SK-N-SH (cell line): ENCODE results near the gene SNCG. TPM values are rescaled to one million over a fixed set of nuclear protein-coding genes. Genes with fewer than 3 reads are reported as not detected.

Source experiments
- CTCF ChIA-PET: fragments of 300-600, 350-600 bp; formaldehyde crosslinking; extraction: SDS; loops from one replicate; lab custom pipeline; 2021; lab: Yijun Ruan, JAX
- POLR2A ChIA-PET: fragments of 350-600 bp; sonication (Branson Sonifier 250); formaldehyde crosslinking; extraction: SDS; loops from one replicate; lab custom pipeline; 2020; ENCODE audit warnings: antibody characterized with exemption, inconsistent platforms; lab: Yijun Ruan, JAX
- DNase-seq: peaks from one replicate; pipeline ENCODE4 v3.0.0; 2012
- H2AFZ ChIP-seq: fragments of 200-600 bp; sonication (generic); 2 replicates; pipeline ENCODE4 v1.8.1; 2016; ENCODE audit warnings: antibody characterized with exemption, mild to moderate bottlenecking, low read depth
- H3F3A ChIP-seq: fragments of 200-600 bp; sonication (generic); replicated peaks from 2 replicates; pipeline ENCODE3; 2016; ENCODE audit warnings: antibody characterized with exemption, mild to moderate bottlenecking; ENCODE audit not compliant: insufficient read depth
- H3K27ac ChIP-seq, 2 experiments: fragments of 200-500 bp in 1 of 2; fragments of 200-600 bp in 1 of 2; sonication (Bioruptor generic) in 1 of 2; sonication (generic), shearing (Covaris generic) in 1 of 2; 2 replicates each; pipeline versions ENCODE4 v1.5.1 to v1.6.1; 2014 to 2016; ENCODE audit warnings: low read depth in 2 of 2, inconsistent platforms in 1 of 2, low read length in 1 of 2, mild to moderate bottlenecking in 1 of 2, mixed read lengths in 1 of 2
- H3K27me3 ChIP-seq: fragments of 200-600 bp; sonication (generic), shearing (Covaris generic); 2 replicates; pipeline ENCODE4 v1.6.1; 2016; ENCODE audit warnings: mixed run types; ENCODE audit not compliant: insufficient read depth
- H3K36me3 ChIP-seq, 2 experiments: fragments of 200-500 bp in 1 of 2; fragments of 200-600 bp in 1 of 2; sonication (Bioruptor generic) in 1 of 2; sonication (generic) in 1 of 2; replicated peaks in 1 of 2; 2 replicates each; pipeline versions ENCODE3 to v1.5.1; 2014 to 2016; ENCODE audit warnings: low read length in 1 of 2, mild to moderate bottlenecking in 1 of 2; ENCODE audit not compliant: insufficient read depth in 2 of 2, control insufficient read depth in 1 of 2
- H3K4me1 ChIP-seq, 2 experiments: fragments of 200-500 bp in 1 of 2; fragments of 200-600 bp in 1 of 2; sonication (Bioruptor generic) in 1 of 2; sonication (generic), shearing (Covaris generic) in 1 of 2; 2 replicates each; pipeline versions ENCODE4 v1.5.1 to v1.6.1; 2014 to 2016; ENCODE audit warnings: low read depth in 1 of 2, low read length in 1 of 2, mixed run types in 1 of 2; ENCODE audit not compliant: insufficient read depth in 2 of 2, control insufficient read depth in 1 of 2
- H3K4me2 ChIP-seq: fragments of 200-600 bp; sonication (generic), shearing (Covaris generic); 2 replicates; pipeline ENCODE4 v1.6.1; 2017; ENCODE audit warnings: mixed run types
- H3K4me3 ChIP-seq, 2 experiments: fragments of 200-500 bp in 1 of 2; fragments of 200-600 bp in 1 of 2; sonication (Bioruptor generic) in 1 of 2; sonication (generic), shearing (Covaris generic) in 1 of 2; 2 replicates each; pipeline versions ENCODE4 v1.5.1 to v1.8.1; 2014 to 2016; ENCODE audit warnings: low read depth in 2 of 2, inconsistent platforms in 1 of 2, low read length in 1 of 2, mild to moderate bottlenecking in 1 of 2, mixed read lengths in 1 of 2, moderate library complexity in 1 of 2
- H3K79me2 ChIP-seq: fragments of 200-600 bp; sonication (generic); 2 replicates; pipeline ENCODE4 v1.8.1; 2017; ENCODE audit warnings: mild to moderate bottlenecking; ENCODE audit not compliant: insufficient read depth
- H3K9ac ChIP-seq: fragments of 200-600 bp; sonication (generic); 2 replicates; pipeline ENCODE4 v1.6.1; 2017; ENCODE audit warnings: mixed run types
- H3K9me2 ChIP-seq: fragments of 200-600 bp; sonication (generic); 2 replicates; pipeline ENCODE4 v1.6.1; 2017; ENCODE audit warnings: mixed run types
- H3K9me3 ChIP-seq: fragments of 200-600 bp; sonication (generic); 2 replicates; pipeline ENCODE4 v1.6.1; 2017; ENCODE audit warnings: mixed run types, mild to moderate bottlenecking, moderate library complexity
- H4K20me1 ChIP-seq: fragments of 200-600 bp; sonication (generic); 2 replicates; pipeline ENCODE4 v1.6.1; 2017; ENCODE audit warnings: mild to moderate bottlenecking, mixed run types; ENCODE audit not compliant: insufficient read depth
- CHD2 ChIP-seq: fragments of 150-350 bp; IDR thresholded peaks from 2 replicates; pipeline ENCODE4 v1.6.1; 2018; ENCODE audit warnings: low read length; ENCODE audit not compliant: partially characterized antibody
- ELF1 ChIP-seq: IDR thresholded peaks from 2 replicates; pipeline ENCODE4 v1.4.0; 2012
- EP300 ChIP-seq, 2 experiments: IDR thresholded peaks; 2 replicates each; pipeline versions ENCODE4 v1.4.0 to v1.6.1; 2012; ENCODE audit warnings: borderline replicate concordance in 1 of 2, low read depth in 1 of 2, low read length in 1 of 2
- GABPA ChIP-seq: IDR thresholded peaks from 2 replicates; pipeline ENCODE4 v1.4.0; 2012; ENCODE audit warnings: low read depth, mild to moderate bottlenecking
- MEF2A ChIP-seq: IDR thresholded peaks from 2 replicates; pipeline ENCODE4 v1.4.0; 2012; ENCODE audit warnings: low read depth, borderline replicate concordance
- MXI1 ChIP-seq: IDR thresholded peaks from 2 replicates; pipeline ENCODE4 v1.6.1; 2012; ENCODE audit warnings: mild to moderate bottlenecking, low read depth, low read length, improper control_type of control experiment
- NFIC ChIP-seq: IDR thresholded peaks from 2 replicates; pipeline ENCODE4 v1.4.0; 2012; ENCODE audit warnings: borderline replicate concordance
- POLR2AphosphoS5 ChIP-seq: IDR thresholded peaks from 2 replicates; pipeline ENCODE4 v1.6.1; 2012; ENCODE audit warnings: low read depth, low read length
- RAD21 ChIP-seq: IDR thresholded peaks from 2 replicates; pipeline ENCODE4 v1.6.1; 2012; ENCODE audit warnings: mild to moderate bottlenecking, low read length
- REST ChIP-seq: IDR thresholded peaks from 2 replicates; pipeline ENCODE4 v1.6.1; 2012; ENCODE audit warnings: mild to moderate bottlenecking, low read depth, low read length, moderate library complexity
- SMC3 ChIP-seq: IDR thresholded peaks from 2 replicates; pipeline ENCODE4 v1.6.1; 2012; ENCODE audit warnings: low read depth, low read length, improper control_type of control experiment
- TAF1 ChIP-seq: IDR thresholded peaks from 2 replicates; pipeline ENCODE4 v1.6.1; 2012; ENCODE audit warnings: low read depth, mild to moderate bottlenecking, low read length, moderate library complexity, borderline replicate concordance
- TCF12 ChIP-seq: IDR thresholded peaks from 2 replicates; pipeline ENCODE4 v1.4.0; 2012
- TEAD4 ChIP-seq: IDR thresholded peaks from 2 replicates; pipeline ENCODE4 v1.4.0; 2012; ENCODE audit warnings: mild to moderate bottlenecking, borderline replicate concordance; ENCODE audit not compliant: insufficient read depth
- YY1 ChIP-seq: IDR thresholded peaks from 2 replicates; pipeline ENCODE4 v1.4.0; 2012; ENCODE audit warnings: low read depth, mild to moderate bottlenecking
- WGBS: methylation state at CpG from one replicate; pipeline ENCODE4 v1.1.6; 2017; ENCODE audit warnings: low lambda C conversion rate; 5-methylcytosine and 5-hydroxymethylcytosine counted together
- polyA plus RNA-seq, 3 experiments: library from polyadenylated mRNA; depleted of rRNA; stranded (reverse); fragments of >200 nt; gene quantifications; 2 replicates each; pipeline ENCODE4 v1.2.3, GENCODE V29; 2012
- TF ChIP-seq, protein P1 (sequence below): fragments of 150-350 bp; IDR thresholded peaks from 2 replicates; pipeline ENCODE4 v1.6.1; 2016; ENCODE audit warnings: mild to moderate bottlenecking, low read depth, low read length
- TF ChIP-seq, protein P2 (sequence below): fragments of 200-600 bp; sonication (generic); IDR thresholded peaks from 2 replicates; pipeline ENCODE4 v1.6.1; 2017; ENCODE audit warnings: antibody characterized with exemption, mild to moderate bottlenecking, moderate library complexity
- TF ChIP-seq, protein P3 (sequence below): fragments of 150-350 bp; IDR thresholded peaks from 2 replicates; pipeline ENCODE4 v1.6.1; 2017; ENCODE audit warnings: antibody characterized with exemption, low read length, low read depth, borderline replicate concordance

The SNCG gene
- polyA plus RNA-seq, 1 of the 3 experiments (the other 2 are of a cell fraction): 4.3 TPM

DNA sequence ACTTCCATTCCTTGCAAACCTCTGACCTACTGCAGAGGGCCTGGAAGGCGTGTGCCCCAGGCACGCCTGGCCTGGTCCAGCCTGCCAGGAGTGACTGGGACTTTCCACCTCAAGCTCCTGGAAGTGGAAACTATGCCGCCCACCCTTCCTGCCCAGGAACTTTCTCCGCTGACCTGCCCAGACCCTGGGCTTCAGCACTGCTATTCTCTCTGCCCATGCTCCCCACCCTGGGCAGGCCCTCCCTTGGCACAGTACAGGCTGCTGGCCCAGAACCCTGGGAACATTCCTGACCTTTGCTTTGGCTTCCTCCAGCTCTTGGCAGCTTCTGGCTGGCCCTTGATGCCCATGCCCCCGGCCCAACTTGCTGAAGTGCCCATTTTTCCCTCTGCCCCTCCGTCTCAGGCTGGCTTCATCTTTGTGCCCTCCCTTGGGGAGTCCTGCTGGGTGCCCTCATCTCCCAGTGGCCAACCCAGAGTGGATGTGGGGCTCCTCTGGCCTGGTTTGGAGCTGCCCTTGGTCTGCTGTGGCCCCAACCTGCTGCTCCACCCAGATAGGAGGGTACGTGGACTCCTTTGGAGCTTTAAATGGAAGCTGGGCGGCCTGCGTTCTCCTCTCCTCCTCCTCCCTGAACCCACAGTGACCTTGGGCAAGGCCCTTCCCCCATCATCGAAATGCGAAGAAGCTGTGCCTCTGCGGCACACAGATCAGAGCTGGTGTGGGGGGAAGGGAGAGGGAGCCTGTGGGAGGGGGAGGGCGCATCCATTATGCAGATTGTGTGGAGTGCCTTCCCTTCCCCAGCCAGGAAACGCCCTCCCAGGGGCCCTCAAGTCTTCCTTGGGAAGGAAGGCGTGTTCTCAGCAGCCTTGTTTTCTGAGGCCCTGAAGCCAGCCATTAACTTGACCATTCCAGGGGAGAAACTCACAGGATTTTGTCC, 4.4 kb upstream of the SNCG start:
- H3K9me3 ChIP-seq: no peaks in the 10 kb centered on the region
- no peaks in the 10 kb centered on the region for H3K27me3 ChIP-seq
- no peaks in the 10 kb centered on the region for H4K20me1 ChIP-seq
- POLR2A ChIA-PET: no interaction called here
- no peak overlapping the region for H2AFZ ChIP-seq
- no peaks in the 10 kb centered on the region for H3K79me2 ChIP-seq
- no peaks in the 10 kb centered on the region for H3K9me2 ChIP-seq
- no peak overlapping the region for H3K27ac ChIP-seq
- H3K36me3 ChIP-seq: no peaks in the 10 kb centered on the region
- 82% methylated on average over 9 of the region's 15 CpGs for WGBS
- no peak overlapping the region for H3K9ac ChIP-seq
- CTCF ChIA-PET: interaction anchor here (1.2 to 2.6 kb wide), 4 partner anchors 8 to 15 kb away, joined by 3 to 9 read pairs (median 4); no protein-coding TSS in a partner anchor
- no peak for TF ChIP-seq NFIC
- TF ChIP-seq ELF1: no peak
- no peak for TF ChIP-seq SMC3
- no peak for TF ChIP-seq MEF2A
- H3K4me1 ChIP-seq: peaks cover 3 to 6% of the 10 kb centered on the region in 2 experiments; a peak in 2 of 4 replicates
- H3K4me3 ChIP-seq: no peak overlapping the region
- no peak for DNase-seq
- H3K4me2 ChIP-seq: no peak overlapping the region
- H3F3A ChIP-seq: no peaks in the 10 kb centered on the region

DNA sequence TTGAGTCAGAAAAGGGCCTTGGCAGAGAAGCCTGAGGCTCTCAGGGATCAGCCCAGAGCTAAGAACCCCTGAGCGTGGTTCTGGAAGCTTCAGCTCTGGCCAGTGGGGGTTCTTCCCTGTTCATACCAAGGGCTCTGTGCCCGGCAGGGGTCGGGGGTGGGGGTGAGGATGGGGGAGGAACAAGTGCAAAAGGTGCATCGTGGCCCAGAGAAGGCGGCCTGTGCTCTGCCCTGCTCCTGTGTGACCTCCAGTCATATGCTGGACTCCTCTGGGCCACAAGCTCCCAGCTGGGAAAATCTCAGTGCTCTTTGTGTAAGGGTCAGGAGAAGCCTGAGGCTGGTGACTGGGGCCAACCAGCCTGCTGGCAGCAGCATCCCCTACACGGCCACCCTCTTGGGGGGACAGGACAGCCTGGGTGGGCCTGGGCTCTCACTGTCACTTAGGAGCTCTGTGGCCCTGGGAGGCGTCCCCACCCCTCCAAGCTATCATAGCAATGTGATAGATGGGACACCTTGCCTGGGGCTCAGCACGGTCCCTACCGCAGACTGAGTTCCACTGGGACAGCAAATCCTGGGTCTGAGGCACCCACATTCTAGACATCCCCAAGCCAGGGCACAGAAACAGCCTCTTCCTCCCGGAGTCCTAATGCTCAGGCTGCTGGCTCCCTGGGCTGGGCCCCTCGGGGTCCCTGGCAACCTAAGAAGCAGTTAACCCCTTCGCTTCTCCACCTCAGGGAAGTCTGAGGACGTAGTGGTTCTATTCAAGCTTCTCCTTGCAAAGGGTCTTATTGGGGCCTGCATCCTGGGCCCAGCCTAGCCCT, 3.5 kb upstream of the SNCG start:
- H3K27me3 ChIP-seq: no peaks in the 10 kb centered on the region
- H3K4me2 ChIP-seq: no peak overlapping the region
- WGBS: 85% methylated on average over 7 of the region's 13 CpGs
- H3K27ac ChIP-seq: no peak overlapping the region
- no peak for DNase-seq
- TF ChIP-seq TCF12 (no peak), POLR2AphosphoS5 (no peak), TEAD4 (no peak), RAD21 (no peak), MXI1 (no peak), YY1 (no peak), EP300 (IDR thresholded peaks at IDR 0.05; ENCODE audit: borderline replicate concordance in 1 of 2, low read depth in 1 of 2, low read length in 1 of 2) (no peak), CHD2 (no peak), TAF1 (no peak), GABPA (no peak), REST (no peak)
- TF ChIP-seq, protein P1, sequence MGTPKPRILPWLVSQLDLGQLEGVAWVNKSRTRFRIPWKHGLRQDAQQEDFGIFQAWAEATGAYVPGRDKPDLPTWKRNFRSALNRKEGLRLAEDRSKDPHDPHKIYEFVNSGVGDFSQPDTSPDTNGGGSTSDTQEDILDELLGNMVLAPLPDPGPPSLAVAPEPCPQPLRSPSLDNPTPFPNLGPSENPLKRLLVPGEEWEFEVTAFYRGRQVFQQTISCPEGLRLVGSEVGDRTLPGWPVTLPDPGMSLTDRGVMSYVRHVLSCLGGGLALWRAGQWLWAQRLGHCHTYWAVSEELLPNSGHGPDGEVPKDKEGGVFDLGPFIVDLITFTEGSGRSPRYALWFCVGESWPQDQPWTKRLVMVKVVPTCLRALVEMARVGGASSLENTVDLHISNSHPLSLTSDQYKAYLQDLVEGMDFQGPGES: no peak
- TF ChIP-seq, protein P2, sequence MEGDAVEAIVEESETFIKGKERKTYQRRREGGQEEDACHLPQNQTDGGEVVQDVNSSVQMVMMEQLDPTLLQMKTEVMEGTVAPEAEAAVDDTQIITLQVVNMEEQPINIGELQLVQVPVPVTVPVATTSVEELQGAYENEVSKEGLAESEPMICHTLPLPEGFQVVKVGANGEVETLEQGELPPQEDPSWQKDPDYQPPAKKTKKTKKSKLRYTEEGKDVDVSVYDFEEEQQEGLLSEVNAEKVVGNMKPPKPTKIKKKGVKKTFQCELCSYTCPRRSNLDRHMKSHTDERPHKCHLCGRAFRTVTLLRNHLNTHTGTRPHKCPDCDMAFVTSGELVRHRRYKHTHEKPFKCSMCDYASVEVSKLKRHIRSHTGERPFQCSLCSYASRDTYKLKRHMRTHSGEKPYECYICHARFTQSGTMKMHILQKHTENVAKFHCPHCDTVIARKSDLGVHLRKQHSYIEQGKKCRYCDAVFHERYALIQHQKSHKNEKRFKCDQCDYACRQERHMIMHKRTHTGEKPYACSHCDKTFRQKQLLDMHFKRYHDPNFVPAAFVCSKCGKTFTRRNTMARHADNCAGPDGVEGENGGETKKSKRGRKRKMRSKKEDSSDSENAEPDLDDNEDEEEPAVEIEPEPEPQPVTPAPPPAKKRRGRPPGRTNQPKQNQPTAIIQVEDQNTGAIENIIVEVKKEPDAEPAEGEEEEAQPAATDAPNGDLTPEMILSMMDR: no peak
- TF ChIP-seq, protein P3, sequence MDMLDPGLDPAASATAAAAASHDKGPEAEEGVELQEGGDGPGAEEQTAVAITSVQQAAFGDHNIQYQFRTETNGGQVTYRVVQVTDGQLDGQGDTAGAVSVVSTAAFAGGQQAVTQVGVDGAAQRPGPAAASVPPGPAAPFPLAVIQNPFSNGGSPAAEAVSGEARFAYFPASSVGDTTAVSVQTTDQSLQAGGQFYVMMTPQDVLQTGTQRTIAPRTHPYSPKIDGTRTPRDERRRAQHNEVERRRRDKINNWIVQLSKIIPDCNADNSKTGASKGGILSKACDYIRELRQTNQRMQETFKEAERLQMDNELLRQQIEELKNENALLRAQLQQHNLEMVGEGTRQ: no peak
- H3F3A ChIP-seq: no peaks in the 10 kb centered on the region
- no peaks in the 10 kb centered on the region for H4K20me1 ChIP-seq
- peaks cover 6 to 11% of the 10 kb centered on the region in 2 experiments; a peak in 2 of 4 replicates for H3K4me1 ChIP-seq
- no peaks in the 10 kb centered on the region for H3K36me3 ChIP-seq
- ChIA-PET CTCF (interaction anchor here (0.6 to 2.6 kb wide), 4 partner anchors 9 to 266 kb away, joined by 3 to 9 read pairs (median 4); no protein-coding TSS in a partner anchor), POLR2A (no interaction called here)
- no peaks in the 10 kb centered on the region for H3K9me2 ChIP-seq
- no peak overlapping the region for H3K4me3 ChIP-seq
- no peak overlapping the region for H3K9ac ChIP-seq
- H3K9me3 ChIP-seq: no peaks in the 10 kb centered on the region
- H3K79me2 ChIP-seq: no peaks in the 10 kb centered on the region
- no peak overlapping the region for H2AFZ ChIP-seq
